Stimulated activated CD4-positive, alpha-beta T cell treated with anti-CD3 and anti-CD28 coated beads, Interleukin-1b, Interleukin-23, amount 100 ng/mL, for 24 hours (primary cell): ENCODE data around the gene ALDH1A1.

Experiments
- DNase-seq, 4 experiments: peaks; one replicate each; pipeline ENCODE4 v3.0.0-alpha.2; 2020; ENCODE audit warnings: low read depth in 4 of 4, low spot score in 1 of 4

Gene ALDH1A1

GRCh38 chr9:72919246-72919945 lies 33.5 kb downstream of the ALDH1A1 start:
- DNase-seq = no peak

GRCh38 chr9:72917892-72918509 lies 34.9 kb downstream of the ALDH1A1 start:
- no peak for DNase-seq

GRCh38 chr9:72915659-72916058 lies 37.2 kb downstream of the ALDH1A1 start:
- no peak for DNase-seq

- no peak for DNase-seq
Observed at GRCh38 chr9:72914750-72915149, 38.1 kb downstream of the ALDH1A1 start.

GRCh38 chr9:72913382-72914009 lies 39.4 kb downstream of the ALDH1A1 start:
- DNase-seq = no peak

GRCh38 chr9:72912476-72913381 lies 40.1 kb downstream of the ALDH1A1 start:
- no peak for DNase-seq

- DNase-seq = no peak
Observed at GRCh38 chr9:72911816-72912215, 41.0 kb downstream of the ALDH1A1 start.

GRCh38 chr9:72911247-72911775 lies 41.5 kb downstream of the ALDH1A1 start:
- no peak for DNase-seq

GRCh38 chr9:72909428-72909827 lies 43.4 kb downstream of the ALDH1A1 start:
- DNase-seq = no peak

- DNase-seq = no peak
Observed at GRCh38 chr9:72907421-72907820, 45.4 kb downstream of the ALDH1A1 start.

GRCh38 chr9:72906810-72907209 lies 46.0 kb downstream of the ALDH1A1 start:
- no peak for DNase-seq

GRCh38 chr9:72905514-72906480 lies 47.1 kb downstream of the ALDH1A1 start:
- DNase-seq = no peak

GRCh38 chr9:72904267-72905093 lies 48.4 kb downstream of the ALDH1A1 start:
- no peak for DNase-seq

GRCh38 chr9:72903103-72903502 lies 49.8 kb downstream of the ALDH1A1 start:
- no peak for DNase-seq

GRCh38 chr9:72902268-72902667 lies 50.6 kb downstream of the ALDH1A1 start:
- no peak for DNase-seq

GRCh38 chr9:72899734-72900477 lies 52.9 kb downstream of the ALDH1A1 start:
- no peak for DNase-seq

- no peak for DNase-seq
Observed at GRCh38 chr9:72898784-72899733, 53.8 kb downstream of the ALDH1A1 start.
